H1 (cell line): ENCODE data around the gene DENND1A. TPM values are rescaled to one million over a fixed set of nuclear protein-coding genes. Genes with fewer than 3 reads are reported as not detected.

Experiments used
- CTCF ChIA-PET: fragments of 300-600 bp; sonication (Branson Sonifier 250); formaldehyde crosslinking; loops from one replicate; lab custom pipeline; 2021; ENCODE audit not compliant: partially characterized antibody; lab: Charles Lee
- POLR2A ChIA-PET: fragments of 300-600 bp; sonication (Branson Sonifier 250); formaldehyde crosslinking; loops from one replicate; lab custom pipeline; 2021; ENCODE audit warnings: inconsistent platforms; ENCODE audit not compliant: partially characterized antibody; lab: Charles Lee
- DNase-seq, 2 experiments: peaks; one replicate each; pipeline versions ENCODE4 v3.0.0 to v3.0.0-alpha.2; 2010 to 2022; ENCODE audit warnings: low spot score in 2 of 2, low read depth in 1 of 2, mixed read lengths in 1 of 2
- FAIRE-seq: peaks from 2 replicates; lab custom pipeline; 2011; peaks lifted over from hg19 to GRCh38; lab: Jason Lieb, UNC
- H2AFZ ChIP-seq: 2 replicates; pipeline ENCODE4 v1.8.1; 2012; ENCODE audit warnings: low read length, inconsistent platforms
- H2AK5ac ChIP-seq: 2 replicates; pipeline ENCODE4 v1.6.1; 2013; ENCODE audit warnings: low read depth, low read length
- H2BK120ac ChIP-seq: replicated peaks from 2 replicates; pipeline ENCODE3; 2013; ENCODE audit warnings: low read depth, low read length, inconsistent platforms
- H2BK12ac ChIP-seq: 2 replicates; pipeline ENCODE4 v1.6.1; 2013; ENCODE audit warnings: low read depth, low read length
- H2BK15ac ChIP-seq: 2 replicates; pipeline ENCODE4 v1.6.1; 2013; ENCODE audit warnings: low read length
- H2BK20ac ChIP-seq: 2 replicates; pipeline ENCODE4 v1.6.1; 2013; ENCODE audit warnings: low read length
- H2BK5ac ChIP-seq: 2 replicates; pipeline ENCODE4 v1.6.1; 2013; ENCODE audit warnings: low read depth, low read length
- H3K14ac ChIP-seq: 2 replicates; pipeline ENCODE4 v1.6.1; 2013; ENCODE audit warnings: inconsistent platforms; ENCODE audit not compliant: insufficient read length
- H3K18ac ChIP-seq: 2 replicates; pipeline ENCODE4 v1.6.1; 2013; ENCODE audit warnings: low read length; ENCODE audit errors: extremely low read depth
- H3K23ac ChIP-seq: 2 replicates; pipeline ENCODE4 v1.6.1; 2013; ENCODE audit warnings: inconsistent platforms; ENCODE audit not compliant: insufficient read length
- H3K23me2 ChIP-seq: 2 replicates; pipeline ENCODE4 v1.6.1; 2013; ENCODE audit warnings: low read depth, low read length
- H3K27ac ChIP-seq: 2 replicates; pipeline ENCODE4 v1.6.1; 2011; ENCODE audit warnings: low read depth, low read length, inconsistent platforms
- H3K27me3 ChIP-seq, 4 experiments: replicated peaks in 1 of 4; 1 replicate in 1 of 4; 2 replicates in 3 of 4; pipeline versions ENCODE4 v1.6.1 to v1.8.1; 2011 to 2013; ENCODE audit warnings: low read length in 3 of 4, mild to moderate bottlenecking in 3 of 4, inconsistent platforms in 2 of 4, mixed read lengths in 2 of 4, moderate library complexity in 1 of 4; ENCODE audit not compliant: control insufficient read depth in 3 of 4, insufficient read depth in 3 of 4; ENCODE audit errors: extremely low read depth in 1 of 4
- H3K36me3 ChIP-seq, 4 experiments: 2 replicates each; pipeline versions ENCODE4 v1.6.1 to v1.8.1; 2011 to 2013; ENCODE audit warnings: mild to moderate bottlenecking in 4 of 4, low read length in 3 of 4, moderate library complexity in 2 of 4, control low read depth in 1 of 4, inconsistent platforms in 1 of 4; ENCODE audit not compliant: insufficient read depth in 4 of 4, control insufficient read depth in 2 of 4
- H3K4ac ChIP-seq: replicated peaks from 2 replicates; pipeline ENCODE3; 2013; ENCODE audit warnings: low read length, low read depth, mixed read lengths, inconsistent platforms; ENCODE audit not compliant: insufficient read length
- H3K4me1 ChIP-seq, 4 experiments: replicated peaks in 1 of 4; 1 replicate in 1 of 4; 2 replicates in 3 of 4; pipeline versions ENCODE4 v1.6.1 to v1.8.1; 2011 to 2013; ENCODE audit warnings: low read length in 3 of 4, inconsistent platforms in 2 of 4, mixed read lengths in 1 of 4; ENCODE audit not compliant: insufficient read depth in 4 of 4, control insufficient read depth in 3 of 4
- H3K4me2 ChIP-seq, 2 experiments: 2 replicates each; pipeline versions ENCODE4 v1.6.1 to v1.8.1; 2011 to 2013; ENCODE audit warnings: low read depth in 2 of 2, low read length in 2 of 2, control low read depth in 1 of 2, inconsistent platforms in 1 of 2, mild to moderate bottlenecking in 1 of 2; ENCODE audit not compliant: insufficient read depth in 1 of 2
- H3K4me3 ChIP-seq, 4 experiments: fragments of 200-600, 300-600 bp in 1 of 4; sonication (generic), shearing (Covaris generic), sonication (Bioruptor Twin) in 1 of 4; 2 replicates each; pipeline versions ENCODE4 v1.5.1 to v1.8.1; 2011 to 2016; ENCODE audit warnings: low read length in 4 of 4, low read depth in 3 of 4, control low read depth in 2 of 4, inconsistent platforms in 2 of 4, mild to moderate bottlenecking in 2 of 4, mixed read lengths in 1 of 4, moderate library complexity in 1 of 4; ENCODE audit not compliant: insufficient read depth in 2 of 4; ENCODE audit errors: extremely low read depth in 1 of 4
- H3K56ac ChIP-seq: replicated peaks from 2 replicates; pipeline ENCODE3; 2013; ENCODE audit warnings: low read depth, mild to moderate bottlenecking, mixed read lengths, low read length, inconsistent platforms; ENCODE audit not compliant: insufficient read length
- H3K79me1 ChIP-seq: 2 replicates; pipeline ENCODE4 v1.6.1; 2013; ENCODE audit warnings: low read depth, low read length, control low read depth
- H3K79me2 ChIP-seq, 2 experiments: 2 replicates each; pipeline versions ENCODE4 v1.6.1 to v1.8.1; 2012 to 2013; ENCODE audit warnings: low read length in 2 of 2, mild to moderate bottlenecking in 2 of 2, inconsistent platforms in 1 of 2; ENCODE audit not compliant: insufficient read depth in 2 of 2, control insufficient read depth in 1 of 2
- H3K9ac ChIP-seq, 4 experiments: replicated peaks in 1 of 4; 1 replicate in 1 of 4; 2 replicates in 3 of 4; pipeline versions ENCODE4 v1.6.1 to v1.8.1; 2011 to 2013; ENCODE audit warnings: low read depth in 3 of 4, low read length in 3 of 4, control low read depth in 2 of 4, mild to moderate bottlenecking in 2 of 4, moderate library complexity in 2 of 4, inconsistent platforms in 1 of 4; ENCODE audit errors: extremely low read depth in 1 of 4
- H3K9me3 ChIP-seq, 2 experiments: 2 replicates each; pipeline versions ENCODE4 v1.6.1 to v1.8.1; 2012 to 2013; ENCODE audit warnings: mild to moderate bottlenecking in 2 of 2, moderate library complexity in 2 of 2, control low read depth in 1 of 2, inconsistent platforms in 1 of 2, low read depth in 1 of 2, low read length in 1 of 2, mixed read lengths in 1 of 2; ENCODE audit not compliant: insufficient read depth in 2 of 2
- H4K20me1 ChIP-seq, 2 experiments: replicated peaks in 1 of 2; 2 replicates each; pipeline versions ENCODE3 to v1.8.1; 2011 to 2013; ENCODE audit warnings: inconsistent platforms in 2 of 2, low read length in 2 of 2, mild to moderate bottlenecking in 1 of 2; ENCODE audit not compliant: insufficient read depth in 2 of 2, control insufficient read depth in 1 of 2
- H4K5ac ChIP-seq: 2 replicates; pipeline ENCODE4 v1.6.1; 2013; ENCODE audit warnings: low read length, low read depth, mixed read lengths, inconsistent platforms; ENCODE audit not compliant: insufficient read length
- H4K8ac ChIP-seq: 2 replicates; pipeline ENCODE4 v1.8.0; 2013; ENCODE audit warnings: mild to moderate bottlenecking, moderate library complexity, low read length, inconsistent platforms; ENCODE audit not compliant: insufficient read depth; ENCODE audit errors: extremely low read depth
- H4K91ac ChIP-seq: replicated peaks from 2 replicates; pipeline ENCODE3; 2013; ENCODE audit warnings: low read length, mixed read lengths, inconsistent platforms; ENCODE audit not compliant: insufficient read length
- CHD2 ChIP-seq: IDR thresholded peaks from 2 replicates; pipeline ENCODE4 v1.6.1; 2012; ENCODE audit warnings: low read length, improper control_type of control experiment
- CTBP2 ChIP-seq: IDR thresholded peaks from 2 replicates; pipeline ENCODE4 v1.7.0; 2011; ENCODE audit warnings: borderline replicate concordance, mild to moderate bottlenecking, moderate library complexity, mixed read lengths, low read length; ENCODE audit not compliant: insufficient read depth, insufficient read length
- EZH2 ChIP-seq: fragments of 200-600 bp; sonication (generic); IDR thresholded peaks from 2 replicates; pipeline ENCODE4 v1.7.1; 2012; ENCODE audit warnings: low read depth, mild to moderate bottlenecking, moderate library complexity, low read length, inconsistent platforms; ENCODE audit not compliant: severe bottlenecking
- NRF1 ChIP-seq: IDR thresholded peaks from 2 replicates; pipeline ENCODE4 v1.6.1; 2011; ENCODE audit warnings: mild to moderate bottlenecking, low read depth, low read length, improper control_type of control experiment
- RAD21 ChIP-seq, 2 experiments: IDR thresholded peaks in 1 of 2; conservative IDR thresholded peaks in 1 of 2; 2 replicates each; pipeline ENCODE4 v1.6.1; 2011; ENCODE audit warnings: low read depth in 2 of 2, low read length in 2 of 2, improper control_type of control experiment in 1 of 2, inconsistent platforms in 1 of 2, mild to moderate bottlenecking in 1 of 2, moderate library complexity in 1 of 2
- RNF2 ChIP-seq: fragments of 200-900, 300-1000 bp; sonication (generic); IDR thresholded peaks from 2 replicates; pipeline ENCODE4 v1.7.1; 2016; ENCODE audit warnings: borderline replicate concordance, low read depth, mild to moderate bottlenecking, antibody characterized with exemption, low read length; ENCODE audit not compliant: poor library complexity, severe bottlenecking; ENCODE audit errors: missing control alignments
- SIRT6 ChIP-seq: IDR thresholded peaks from one replicate; pipeline ENCODE4 v1.7.1; 2012; ENCODE audit warnings: low read length, inconsistent platforms
- SP1 ChIP-seq: IDR thresholded peaks from 2 replicates; pipeline ENCODE4 v1.6.1; 2011; ENCODE audit warnings: low read depth, low read length
- WGBS, 2 experiments: shearing (Covaris generic) in 1 of 2; methylation state at CpG; one replicate each; pipeline versions ENCODE4 v1.1.6 to v1.1.7; 2013 to 2015; ENCODE audit warnings: low lambda C conversion rate in 2 of 2, mixed read lengths in 2 of 2, inconsistent platforms in 1 of 2, low coverage in 1 of 2, missing lambda C conversion rate in 1 of 2; ENCODE audit not compliant: insufficient replicate concordance in 2 of 2, insufficient coverage in 1 of 2, insufficient read length in 1 of 2; ENCODE audit errors: extremely low coverage in 1 of 2, missing lambda C conversion rate in 1 of 2; 5-methylcytosine and 5-hydroxymethylcytosine counted together
- polyA plus RNA-seq, 7 experiments: library from polyadenylated mRNA; depleted of rRNA in 3 of 7; stranded (reverse) in 5 of 7; unstranded in 2 of 7; fragments of >200 nt in 5 of 7; fragments of 200-250 nt in 2 of 7; gene quantifications; 1 replicate in 5 of 7; 2 replicates in 1 of 7; 4 replicates in 1 of 7; pipeline versions ENCODE4 v1.2.1 to v1.2.3, GENCODE V29; 2011 to 2013; ENCODE audit warnings: missing spikeins in 2 of 7, mixed read lengths in 2 of 7
- total RNA-seq: library from RNA; stranded (reverse); fragmentation: NEBNext Ultra II Directional; extraction: Animal tissue kit (Norgen Biotek cat#: 25700); gene quantifications from 2 replicates; pipeline ENCODE4 v1.2.1, GENCODE V29; 2021
- TF ChIP-seq, protein P1 (sequence below): IDR thresholded peaks from 2 replicates; pipeline ENCODE4 v1.6.1; 2011; ENCODE audit warnings: low read length, improper control_type of control experiment

DENND1A gene
- total and polyA plus RNA-seq, 2 of the 8 experiments (the other 6 are each of a cell fraction or from before 2014, with no cell fraction given) = 24.1 to 26.4 TPM

DNA sequence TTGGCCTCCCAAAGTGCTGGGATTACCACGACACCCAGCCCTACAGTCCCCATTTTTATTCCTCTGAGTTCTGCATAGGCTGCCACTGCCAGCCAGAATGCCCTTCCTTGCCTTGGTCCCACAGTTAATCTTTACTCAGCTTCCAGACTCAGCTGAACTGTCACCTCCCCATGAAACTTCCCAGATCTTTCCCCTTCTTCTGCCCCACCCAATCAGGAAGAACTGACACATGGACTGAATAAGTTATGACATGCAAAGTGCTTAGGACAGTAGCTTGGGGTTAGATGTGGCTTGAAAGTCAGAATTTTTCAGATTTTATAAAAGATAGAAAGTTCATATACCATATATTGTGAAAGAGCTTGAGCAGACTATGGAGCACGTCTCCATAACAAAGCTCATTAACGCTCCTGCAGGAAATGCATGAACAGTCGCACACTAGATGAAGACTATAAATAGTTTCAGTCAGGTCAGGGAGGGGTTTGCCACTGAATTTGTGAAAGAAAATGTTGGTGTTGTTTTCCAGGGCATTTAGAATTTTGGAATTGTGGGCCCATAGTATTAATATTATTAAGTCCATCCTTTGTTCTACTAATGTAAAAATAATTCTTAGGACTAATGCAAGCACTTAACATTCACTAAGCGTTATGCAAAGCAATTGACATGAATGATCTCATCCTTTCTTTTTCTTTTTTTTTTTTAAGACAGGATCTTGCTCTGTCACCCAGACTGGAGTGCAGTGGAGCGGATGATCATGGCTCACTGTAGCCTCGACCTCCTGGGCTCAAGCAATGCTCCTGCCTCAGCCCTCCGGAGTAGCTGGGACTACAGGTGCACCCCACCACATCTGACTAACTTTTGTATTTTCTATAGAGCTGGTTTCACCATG lies 36.1 kb upstream of the DENND1A start:
- no peak for DNase-seq
- Histone ChIP-seq H2AFZ (no peak overlapping the region), H3K56ac (no peak overlapping the region), H3K27me3 (no peaks in the 10 kb centered on the region; a peak in 1 of 7 replicates), H3K27ac (no peak overlapping the region), H3K79me2 (no peaks in the 10 kb centered on the region), H2BK20ac (no peak overlapping the region), H3K14ac (no peak overlapping the region), H3K4me3 (no peak overlapping the region), H2AK5ac (no peak overlapping the region), H3K23me2 (no peaks in the 10 kb centered on the region), H4K91ac (no peak overlapping the region), H4K5ac (no peak overlapping the region), H3K18ac (no peak overlapping the region), H2BK5ac (no peak overlapping the region), H4K8ac (no peak overlapping the region), H2BK15ac (no peak overlapping the region), H3K79me1 (no peaks in the 10 kb centered on the region), H2BK120ac (no peak overlapping the region), H3K4me1 (peaks cover 0 to 2% (median 0%) of the 10 kb centered on the region in 4 experiments; a peak in 1 of 7 replicates), H3K4ac (no peak overlapping the region), H3K9ac (no peak overlapping the region), H4K20me1 (no peaks in the 10 kb centered on the region), H3K9me3 (no peaks in the 10 kb centered on the region), H2BK12ac (no peak overlapping the region), H3K4me2 (no peak overlapping the region), H3K23ac (no peak overlapping the region), H3K36me3 (no peaks in the 10 kb centered on the region)
- FAIRE-seq = no peak
- ChIA-PET POLR2A (interaction anchor here (0.6 to 1.0 kb wide), 2 partner anchors 39 to 81 kb away, joined by 3 to 4 read pairs; no protein-coding TSS in a partner anchor), CTCF (interaction anchor here (0.6 to 1.2 kb wide), 2 partner anchors 11 to 15 kb away, joined by 3 to 4 read pairs; no protein-coding TSS in a partner anchor)
- WGBS, 2 experiments = 89% methylated on average over 8 of the region's 8 CpGs; no CpG with 5 or more reads in 1 of the 2 experiments
- no peak for TF ChIP-seq SP1
- TF ChIP-seq CHD2 = no peak
- TF ChIP-seq RNF2 = no peak
- no peak for TF ChIP-seq EZH2
- no peak for TF ChIP-seq SIRT6
- TF ChIP-seq CTBP2 = no peak
- TF ChIP-seq, protein P1, sequence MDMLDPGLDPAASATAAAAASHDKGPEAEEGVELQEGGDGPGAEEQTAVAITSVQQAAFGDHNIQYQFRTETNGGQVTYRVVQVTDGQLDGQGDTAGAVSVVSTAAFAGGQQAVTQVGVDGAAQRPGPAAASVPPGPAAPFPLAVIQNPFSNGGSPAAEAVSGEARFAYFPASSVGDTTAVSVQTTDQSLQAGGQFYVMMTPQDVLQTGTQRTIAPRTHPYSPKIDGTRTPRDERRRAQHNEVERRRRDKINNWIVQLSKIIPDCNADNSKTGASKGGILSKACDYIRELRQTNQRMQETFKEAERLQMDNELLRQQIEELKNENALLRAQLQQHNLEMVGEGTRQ = no peak
- no peak for TF ChIP-seq NRF1
- TF ChIP-seq RAD21 (IDR thresholded peaks at IDR 0.05 in 1 of 2, conservative IDR thresholded peaks at IDR 0.05 in 1 of 2; ENCODE audit: low read depth in 2 of 2, low read length in 2 of 2) = no peak
